GM21367 (cell line): ENCODE measurements around the gene PLEKHS1.

ENCODE experiments used
- ATAC-seq: cut with Tn5 transposase; IDR thresholded peaks from one replicate; pipeline ENCODE4 v1.9.1; 2021; ENCODE audit not compliant: unreplicated experiment

The PLEKHS1 gene

GRCh38 chr10:113751181-113751732, at the start of gene PLEKHS1:
TSS of gene PLEKHS1 (plus strand) at chr10:113751682. CDS start at chr10:113755278, 3,596 bp downstream.
- ATAC-seq, result no peak

- ATAC-seq, result no peak
These were observed 46.7 kb upstream of the PLEKHS1 start for GRCh38 chr10:113704637-113705343.

- ATAC-seq, result no peak
These were observed 46.2 kb upstream of the PLEKHS1 start for GRCh38 chr10:113705344-113705652.

- no peak for ATAC-seq
These were observed 44.9 kb upstream of the PLEKHS1 start for GRCh38 chr10:113706623-113707022.

- no peak for ATAC-seq
These were observed 42.8 kb upstream of the PLEKHS1 start for GRCh38 chr10:113708640-113709039.

- no peak for ATAC-seq
These were observed 42.2 kb upstream of the PLEKHS1 start for GRCh38 chr10:113709221-113709838.

- ATAC-seq, result no peak
These were observed 40.3 kb upstream of the PLEKHS1 start for GRCh38 chr10:113711142-113711541.

- ATAC-seq, result no peak
These were observed 39.5 kb upstream of the PLEKHS1 start for GRCh38 chr10:113712024-113712423.

GRCh38 chr10:113712755-113713639, 38.5 kb upstream of the PLEKHS1 start:
- ATAC-seq, result no peak

GRCh38 chr10:113713640-113713982, 37.9 kb upstream of the PLEKHS1 start:
- no peak for ATAC-seq

- ATAC-seq, result no peak
These were observed 35.2 kb upstream of the PLEKHS1 start for GRCh38 chr10:113716109-113716910.

GRCh38 chr10:113718969-113719822, 32.3 kb upstream of the PLEKHS1 start:
- no peak for ATAC-seq

GRCh38 chr10:113720386-113720785, 31.1 kb upstream of the PLEKHS1 start:
- no peak for ATAC-seq

GRCh38 chr10:113732160-113732881, 19.2 kb upstream of the PLEKHS1 start:
- ATAC-seq, result no peak

GRCh38 chr10:113732966-113733365, 18.5 kb upstream of the PLEKHS1 start:
- ATAC-seq, result no peak

GRCh38 chr10:113733635-113734034, 17.8 kb upstream of the PLEKHS1 start:
- no peak for ATAC-seq

GRCh38 chr10:113735913-113736312, 15.6 kb upstream of the PLEKHS1 start:
- ATAC-seq, result no peak

- ATAC-seq, result no peak
These were observed 14.9 kb upstream of the PLEKHS1 start for GRCh38 chr10:113736576-113736975.

- no peak for ATAC-seq
These were observed 12.5 kb upstream of the PLEKHS1 start for GRCh38 chr10:113739031-113739430.
